ENCODE measurements around the gene MAP3K8. TPM values are rescaled to one million over a fixed set of nuclear protein-coding genes. Genes with fewer than 3 reads are reported as not detected.

The MAP3K8 gene
- total RNA-seq, 1 experiment from 2014 or later, result 4.8 TPM

GRCh38 chr10:30463944-30464451 lies 30.0 kb downstream of the MAP3K8 start:
- in situ Hi-C loops (cut with HindIII; ENCODE audit: low pct_unique_long_range_greater_than_20kb, low sequenced_read_pairs), result no loop called here
- H3K4me1 ChIP-seq (ENCODE audit: control insufficient read depth, insufficient read depth, low read length), result no peaks in the 10 kb centered on the region
- H3K36me3 ChIP-seq (ENCODE audit: control insufficient read depth, insufficient read depth, low read length), result no peaks in the 10 kb centered on the region
- TF ChIP-seq TCF7L2 (IDR thresholded peaks at IDR 0.05; ENCODE audit: low read depth, low read length), result no peak
- no peak for TF ChIP-seq SIN3A (IDR thresholded peaks at IDR 0.05; ENCODE audit: borderline replicate concordance, insufficient read depth, low read depth, low read length)
- no peak for TF ChIP-seq REST (IDR thresholded peaks at IDR 0.05; ENCODE audit: insufficient read depth in 1 of 2, low read depth in 2 of 2, low read length in 1 of 2)
- no peak for TF ChIP-seq CTCF (IDR thresholded peaks at IDR 0.05)
- TF ChIP-seq POLR2AphosphoS5 (IDR thresholded peaks at IDR 0.05; ENCODE audit: low read depth, low read length), result no peak
- no peak overlapping the region for H3K4me3 ChIP-seq (ENCODE audit: low read depth in 2 of 2, low read length in 2 of 2)
- H3K27ac ChIP-seq (ENCODE audit: low read length), result no peak overlapping the region
- intact Hi-C loops (cut with micrococcal nuclease; ENCODE audit: unreplicated experiment), result no loop called here
- no peaks in the 10 kb centered on the region for H3K27me3 ChIP-seq (ENCODE audit: control insufficient read depth, insufficient read depth, low read length)
- H3K9me3 ChIP-seq (ENCODE audit: control insufficient read depth, insufficient read depth, low read depth, low read length), result no peaks in the 10 kb centered on the region
- ATAC-seq (no peak), DNase-seq (ENCODE audit: low read depth, low spot score) (no peak)
- CTCF ChIA-PET, result no interaction called here
- POLR2A ChIA-PET, result no interaction called here
- no TSS peak for BruUV-seq (replicated peaks)

- in situ Hi-C loops (cut with HindIII; ENCODE audit: low pct_unique_long_range_greater_than_20kb, low sequenced_read_pairs) (no loop called here), intact Hi-C loops (cut with micrococcal nuclease; ENCODE audit: unreplicated experiment) (no loop called here)
- no peaks in the 10 kb centered on the region for H3K36me3 ChIP-seq (ENCODE audit: control insufficient read depth, insufficient read depth, low read length)
- no peaks in the 10 kb centered on the region for H3K4me1 ChIP-seq (ENCODE audit: control insufficient read depth, insufficient read depth, low read length)
- no peak overlapping the region for H3K4me3 ChIP-seq (ENCODE audit: low read depth in 2 of 2, low read length in 2 of 2)
- no peaks in the 10 kb centered on the region for H3K27me3 ChIP-seq (ENCODE audit: control insufficient read depth, insufficient read depth, low read length)
- ChIA-PET POLR2A (no interaction called here), CTCF (no interaction called here)
- no peak for TF ChIP-seq POLR2AphosphoS5 (IDR thresholded peaks at IDR 0.05; ENCODE audit: low read depth, low read length)
- TF ChIP-seq REST (IDR thresholded peaks at IDR 0.05; ENCODE audit: insufficient read depth in 1 of 2, low read depth in 2 of 2, low read length in 1 of 2), result no peak
- no peak for TF ChIP-seq TCF7L2 (IDR thresholded peaks at IDR 0.05; ENCODE audit: low read depth, low read length)
- no peak for TF ChIP-seq CTCF (IDR thresholded peaks at IDR 0.05)
- TF ChIP-seq SIN3A (IDR thresholded peaks at IDR 0.05; ENCODE audit: borderline replicate concordance, insufficient read depth, low read depth, low read length), result no peak
- H3K9me3 ChIP-seq (ENCODE audit: control insufficient read depth, insufficient read depth, low read depth, low read length), result no peaks in the 10 kb centered on the region
- DNase-seq (ENCODE audit: low read depth, low spot score) (no peak), ATAC-seq (no peak)
- BruUV-seq (replicated peaks), result no TSS peak
- H3K27ac ChIP-seq (ENCODE audit: low read length), result no peak overlapping the region
Observed at GRCh38 chr10:30464675-30465074, 30.7 kb downstream of the MAP3K8 start.

All from Panc1 (cell line).